PC-3 (cell line): Measurements from ENCODE around the gene LNX2.

Source experiments
- EZH2 ChIP-seq: fragments of 300-600 bp; sonication (generic); IDR thresholded peaks from one replicate; pipeline ENCODE4 v1.6.1; 2017; ENCODE audit warnings: antibody characterized with exemption, mild to moderate bottlenecking, low read length; ENCODE audit not compliant: unreplicated experiment
- EZH2phosphoT487 ChIP-seq: fragments of 300-600 bp; sonication (generic); IDR thresholded peaks from 2 replicates; pipeline ENCODE4 v1.6.1; 2018; ENCODE audit warnings: mild to moderate bottlenecking, antibody characterized with exemption, low read length, borderline replicate concordance
- TF ChIP-seq, protein P1 (sequence below): fragments of 300-600 bp; sonication (generic); conservative IDR thresholded peaks from 2 replicates; pipeline ENCODE4 v1.5.1; 2017; ENCODE audit warnings: antibody characterized with exemption, low read depth, mild to moderate bottlenecking, low read length

DNA sequence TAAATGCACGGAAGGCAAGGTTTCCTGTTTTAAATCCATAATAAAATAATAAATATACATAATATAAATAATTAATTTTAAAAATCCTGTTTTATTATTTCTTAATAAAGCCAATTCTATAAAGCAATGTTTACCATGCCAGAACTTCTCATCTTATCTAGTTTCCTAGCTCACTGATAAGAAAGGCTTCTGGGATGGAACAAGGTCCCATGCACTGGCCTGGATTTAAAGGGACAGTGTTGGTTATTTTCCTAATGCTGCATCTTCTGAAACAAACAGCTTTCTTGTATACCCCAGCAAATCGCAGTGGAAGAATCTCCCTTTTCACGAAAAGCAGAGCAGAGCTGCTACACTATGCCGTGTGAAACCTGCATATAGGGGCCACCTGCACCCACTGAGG is 68.8 kb downstream of the LNX2 start:
- TF ChIP-seq, protein P1, sequence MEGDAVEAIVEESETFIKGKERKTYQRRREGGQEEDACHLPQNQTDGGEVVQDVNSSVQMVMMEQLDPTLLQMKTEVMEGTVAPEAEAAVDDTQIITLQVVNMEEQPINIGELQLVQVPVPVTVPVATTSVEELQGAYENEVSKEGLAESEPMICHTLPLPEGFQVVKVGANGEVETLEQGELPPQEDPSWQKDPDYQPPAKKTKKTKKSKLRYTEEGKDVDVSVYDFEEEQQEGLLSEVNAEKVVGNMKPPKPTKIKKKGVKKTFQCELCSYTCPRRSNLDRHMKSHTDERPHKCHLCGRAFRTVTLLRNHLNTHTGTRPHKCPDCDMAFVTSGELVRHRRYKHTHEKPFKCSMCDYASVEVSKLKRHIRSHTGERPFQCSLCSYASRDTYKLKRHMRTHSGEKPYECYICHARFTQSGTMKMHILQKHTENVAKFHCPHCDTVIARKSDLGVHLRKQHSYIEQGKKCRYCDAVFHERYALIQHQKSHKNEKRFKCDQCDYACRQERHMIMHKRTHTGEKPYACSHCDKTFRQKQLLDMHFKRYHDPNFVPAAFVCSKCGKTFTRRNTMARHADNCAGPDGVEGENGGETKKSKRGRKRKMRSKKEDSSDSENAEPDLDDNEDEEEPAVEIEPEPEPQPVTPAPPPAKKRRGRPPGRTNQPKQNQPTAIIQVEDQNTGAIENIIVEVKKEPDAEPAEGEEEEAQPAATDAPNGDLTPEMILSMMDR = no peak
- TF ChIP-seq EZH2phosphoT487 = no peak
- no peak for TF ChIP-seq EZH2
